GM12878 (cell line): ENCODE results near the gene MGAT4B. TPM values are rescaled to one million over a fixed set of nuclear protein-coding genes. Genes with fewer than 3 reads are reported as not detected.

Source experiments
- ASH2L ChIP-seq: fragments of 300-600, 200-600 bp; sonication (generic); IDR thresholded peaks from 2 replicates; pipeline ENCODE4 v1.6.1; 2017; ENCODE audit warnings: low read depth, mild to moderate bottlenecking, borderline replicate concordance
- ATF7 ChIP-seq: fragments of 450-650 bp; IDR thresholded peaks from 2 replicates; pipeline ENCODE4 v1.6.1; 2016; ENCODE audit warnings: low read depth, mild to moderate bottlenecking
- BCL3 ChIP-seq: IDR thresholded peaks from 2 replicates; pipeline ENCODE4 v1.6.1; 2011; ENCODE audit warnings: borderline replicate concordance, low read depth, mild to moderate bottlenecking, moderate library complexity, low read length; ENCODE audit not compliant: insufficient read depth, poor library complexity, severe bottlenecking
- BMI1 ChIP-seq: fragments of 450-650 bp; IDR thresholded peaks from 2 replicates; pipeline ENCODE4 v1.6.1; 2016; ENCODE audit warnings: mild to moderate bottlenecking, moderate library complexity, borderline replicate concordance
- BRCA1 ChIP-seq: IDR thresholded peaks from 2 replicates; pipeline ENCODE4 v1.6.1; 2011; ENCODE audit warnings: low read depth, low read length, improper control_type of control experiment
- CTCF ChIP-seq, 3 experiments: IDR thresholded peaks in 2 of 3; conservative IDR thresholded peaks in 1 of 3; 2 replicates each; pipeline ENCODE4 v1.5.1; 2011; ENCODE audit warnings: low read depth in 3 of 3, low read length in 3 of 3, mild to moderate bottlenecking in 3 of 3, control low read depth in 2 of 3, moderate library complexity in 2 of 3, inconsistent platforms in 1 of 3, mixed read lengths in 1 of 3; ENCODE audit not compliant: control insufficient read depth in 2 of 3, insufficient read depth in 1 of 3; ENCODE audit errors: extremely low read depth in 1 of 3
- EZH2 ChIP-seq: IDR thresholded peaks from 2 replicates; pipeline ENCODE4 v1.6.1; 2012; ENCODE audit warnings: low read depth, mild to moderate bottlenecking, control low read depth, inconsistent platforms, low read length, borderline replicate concordance; ENCODE audit not compliant: control insufficient read depth
- MEF2B ChIP-seq: fragments of 450-650 bp; IDR thresholded peaks from 2 replicates; pipeline ENCODE4 v1.6.1; 2018; ENCODE audit warnings: mild to moderate bottlenecking, moderate library complexity; ENCODE audit not compliant: partially characterized antibody, poor library complexity, severe bottlenecking
- MTA3 ChIP-seq: IDR thresholded peaks from 2 replicates; pipeline ENCODE4 v1.6.1; 2012; ENCODE audit warnings: low read length, inconsistent platforms, borderline replicate concordance
- NFIC ChIP-seq: IDR thresholded peaks from 2 replicates; pipeline ENCODE4 v1.6.1; 2012; ENCODE audit warnings: low read depth, mild to moderate bottlenecking, inconsistent platforms, low read length, moderate library complexity
- NKRF ChIP-seq: fragments of 450-650 bp; conservative IDR thresholded peaks from 2 replicates; pipeline ENCODE4 v1.6.1; 2017; ENCODE audit warnings: mild to moderate bottlenecking, moderate library complexity
- POLR2A ChIP-seq: IDR thresholded peaks from 2 replicates; pipeline ENCODE4 v1.6.1; 2011; ENCODE audit warnings: low read depth, mild to moderate bottlenecking, low read length
- POU2F2 ChIP-seq: IDR thresholded peaks from 3 replicates; pipeline ENCODE4 v1.6.1; 2011; ENCODE audit warnings: low read depth, mild to moderate bottlenecking, low read length, borderline replicate concordance
- PRDM15 ChIP-seq: fragments of 450-650 bp; formaldehyde crosslinking; IDR thresholded peaks from 2 replicates; pipeline ENCODE4 v1.4.0; 2020; ENCODE audit warnings: mild to moderate bottlenecking, moderate library complexity
- RBBP5 ChIP-seq: fragments of 200-600 bp; sonication (generic); conservative IDR thresholded peaks from 2 replicates; pipeline ENCODE4 v1.6.1; 2016
- SIX5 ChIP-seq: IDR thresholded peaks from 2 replicates; pipeline ENCODE4 v1.6.1; 2011; ENCODE audit warnings: mild to moderate bottlenecking, low read depth, low read length, moderate library complexity; ENCODE audit not compliant: severe bottlenecking
- SMC3 ChIP-seq: IDR thresholded peaks from 2 replicates; pipeline ENCODE4 v1.6.1; 2011; ENCODE audit warnings: low read length, improper control_type of control experiment, borderline replicate concordance
- SREBF2 ChIP-seq: IDR thresholded peaks from 2 replicates; pipeline ENCODE4 v1.6.1; 2012; ENCODE audit warnings: mild to moderate bottlenecking, low read length
- ZNF622 ChIP-seq: fragments of 450-650 bp; IDR thresholded peaks from 2 replicates; pipeline ENCODE4 v1.6.1; 2017; ENCODE audit warnings: mild to moderate bottlenecking, inconsistent platforms
- polyA plus RNA-seq, 11 experiments: library from polyadenylated mRNA; depleted of rRNA in 4 of 11; unstranded in 6 of 11; stranded (reverse) in 5 of 11; fragments of >200 nt; fragmentation: Nextera tagmentation in 4 of 11; fragmentation: Illumina TruSeq in 1 of 11; extraction: Ambion mirVana in 4 of 11; extraction: Trizol in 1 of 11; gene quantifications; 1 replicate in 1 of 11; 2 replicates in 10 of 11; pipeline versions ENCODE4 v1.2.1 to v1.2.3, GENCODE V29; 2011 to 2016; ENCODE audit warnings: inconsistent platforms in 2 of 11, missing spikeins in 2 of 11, low read depth in 1 of 11
- total RNA-seq, 4 experiments: library from RNA; depleted of rRNA in 3 of 4; stranded (reverse); fragments of >200 nt in 3 of 4; fragmentation: Illumina TruSeq in 1 of 4; extraction: Trizol in 1 of 4; gene quantifications; 2 replicates each; pipeline versions ENCODE4 v1.2.1 to v1.2.3, GENCODE V29; 2013 to 2021

Gene MGAT4B
- total and polyA plus RNA-seq, 10 of the 15 experiments (the other 5 are each of a cell fraction or from before 2014, with no cell fraction given): 0.60 to 82.5 (median 34.4) TPM; not detected in 1

GRCh38 chr5:179818746-179819295 is 12.2 kb upstream of the MGAT4B start (continued):
- TF ChIP-seq CTCF (IDR thresholded peaks at IDR 0.05 in 2 of 3, conservative IDR thresholded peaks at IDR 0.05 in 1 of 3; ENCODE audit: control insufficient read depth in 2 of 3, extremely low read depth in 1 of 3, insufficient read depth in 1 of 3, low read depth in 3 of 3, low read length in 3 of 3) (no peak), POU2F2 (peak; percentile 20; the same call in 1 of the 3 replicates), SIX5 (peak; percentile 5), RBBP5 (no peak), MTA3 (no peak), BMI1 (no peak), ATF7 (peak; percentile 91), NKRF (peak; percentile 56; the same call in 1 of the 2 replicates), ASH2L (no peak), SMC3 (no peak; the same call in 1 of the 2 replicates), MEF2B (no peak), PRDM15 (no peak), BCL3 (peak; percentile 77), EZH2 (no peak), SREBF2 (no peak), NFIC (no peak), BRCA1 (no peak), POLR2A (peak; percentile 81), ZNF622 (no peak)
